ENCODE data around the gene ATP8B3.

DNA sequence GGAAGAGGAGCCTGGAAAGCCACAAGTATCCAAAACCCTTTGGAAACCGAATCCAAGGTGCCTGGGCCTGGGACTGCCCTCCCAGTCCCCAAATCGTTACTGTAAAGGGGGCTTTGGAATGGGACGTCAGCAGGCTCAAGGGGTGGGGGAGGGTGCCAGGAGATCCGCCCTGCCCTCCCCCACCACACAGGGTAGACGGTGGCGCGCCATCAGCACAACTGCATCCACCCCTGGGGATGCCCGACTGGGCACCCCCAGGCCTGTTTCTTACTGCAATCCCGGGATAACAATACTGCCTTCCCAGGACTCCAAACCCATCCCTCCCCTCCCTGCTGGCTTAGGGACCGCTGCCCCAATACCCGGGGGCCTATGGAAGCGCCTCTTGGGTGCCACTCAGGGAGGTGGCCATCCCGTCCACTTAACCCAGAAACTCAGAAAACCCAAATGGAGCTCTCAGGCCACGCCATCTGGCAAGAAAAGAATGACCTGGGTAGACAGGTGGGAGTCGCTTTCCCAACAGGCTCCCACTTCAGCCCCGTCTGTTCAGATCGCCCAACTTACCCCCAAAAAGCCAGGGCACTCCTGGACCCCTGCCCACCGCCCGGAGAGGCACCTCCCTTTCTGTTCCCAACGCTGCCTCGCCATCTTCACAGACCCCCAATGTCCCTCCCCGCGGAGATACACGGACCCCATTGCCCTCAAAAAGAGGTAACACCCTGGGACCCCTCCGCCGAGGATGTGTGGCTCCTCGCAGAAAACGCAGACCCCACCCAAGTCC is 48.9 kb upstream of the ATP8B3 start:
- TF ChIP-seq GABPA (IDR thresholded peaks at IDR 0.05; ENCODE audit: low read depth, low read length) (no peak), GABPA (CRISPR knock-in tag; IDR thresholded peaks at IDR 0.05; ENCODE audit: low read depth) (no peak), ARNT2 (CRISPR knock-in tag; IDR thresholded peaks at IDR 0.05; ENCODE audit: low read depth) (no peak), HOXA7 (CRISPR knock-in tag; IDR thresholded peaks at IDR 0.05) (no peak), ARID2 (CRISPR knock-in tag; IDR thresholded peaks at IDR 0.05; ENCODE audit: borderline replicate concordance) (no peak), ZNF235 (CRISPR knock-in tag; IDR thresholded peaks at IDR 0.05; ENCODE audit: borderline replicate concordance) (no peak), ZNF274 (CRISPR knock-in tag; IDR thresholded peaks at IDR 0.05) (no peak), SNAPC2 (CRISPR knock-in tag; IDR thresholded peaks at IDR 0.05) (no peak), ZNF547 (CRISPR knock-in tag; IDR thresholded peaks at IDR 0.05) (no peak), E2F2 (CRISPR knock-in tag; IDR thresholded peaks at IDR 0.05; ENCODE audit: borderline replicate concordance) (no peak), RFX5 (IDR thresholded peaks at IDR 0.05; ENCODE audit: low read depth, low read length) (no peak), DNMT1 (CRISPR knock-in tag; IDR thresholded peaks at IDR 0.05) (no peak), ZNF775 (CRISPR knock-in tag; IDR thresholded peaks at IDR 0.05; ENCODE audit: borderline replicate concordance) (no peak), POLR2A (IDR thresholded peaks at IDR 0.05; ENCODE audit: insufficient read depth in 1 of 2, low read depth in 2 of 2, low read length in 2 of 2) (no peak), ZBTB20 (CRISPR knock-in tag; IDR thresholded peaks at IDR 0.05; ENCODE audit: borderline replicate concordance, low read depth) (no peak)
